Bronchial epithelial cell (primary cell): Measurements from ENCODE around the gene MKS1. TPM values are rescaled to one million over a fixed set of nuclear protein-coding genes. Genes with fewer than 3 reads are reported as not detected.

Source experiments
- DNase-seq: peaks from one replicate; pipeline ENCODE4 v3.0.0-alpha.2; 2010; ENCODE audit warnings: low read depth
- FAIRE-seq: peaks from 2 replicates; lab custom pipeline; 2011; peaks lifted over from hg19 to GRCh38; lab: Jason Lieb, UNC
- H3K27me3 ChIP-seq: 2 replicates; pipeline ENCODE4 v1.5.1; 2011; ENCODE audit warnings: low read length; ENCODE audit not compliant: control insufficient read depth, insufficient read depth
- H3K36me3 ChIP-seq: 2 replicates; pipeline ENCODE4 v1.5.1; 2011; ENCODE audit warnings: low read length; ENCODE audit not compliant: control insufficient read depth, insufficient read depth
- H3K4me3 ChIP-seq: 2 replicates; pipeline ENCODE4 v1.5.1; 2011; ENCODE audit warnings: mild to moderate bottlenecking, low read depth, low read length, control low read depth
- CTCF ChIP-seq: IDR thresholded peaks from 2 replicates; pipeline ENCODE4 v1.5.1; 2011; ENCODE audit warnings: mild to moderate bottlenecking, moderate library complexity, low read length, control low read depth, inconsistent platforms; ENCODE audit not compliant: insufficient read depth, severe bottlenecking
- total RNA-seq: library from RNA; depleted of rRNA; stranded (reverse); fragments of >200 nt; gene quantifications from 2 replicates; pipeline ENCODE4 v1.2.1, GENCODE V29; 2014

Gene MKS1
- total RNA-seq, 1 donor from 2014 or later: 11.1 TPM

GRCh38 chr17:58219789-58220183, 731 bp upstream of the MKS1 start:
- no peak for TF ChIP-seq CTCF
- H3K27me3 ChIP-seq: no peaks in the 10 kb centered on the region
- H3K36me3 ChIP-seq: peaks cover 3% of the 10 kb centered on the region
- peak overlapping the region; percentile 55 for H3K4me3 ChIP-seq
- peak; percentile 37 for DNase-seq
- FAIRE-seq: no peak

DNA sequence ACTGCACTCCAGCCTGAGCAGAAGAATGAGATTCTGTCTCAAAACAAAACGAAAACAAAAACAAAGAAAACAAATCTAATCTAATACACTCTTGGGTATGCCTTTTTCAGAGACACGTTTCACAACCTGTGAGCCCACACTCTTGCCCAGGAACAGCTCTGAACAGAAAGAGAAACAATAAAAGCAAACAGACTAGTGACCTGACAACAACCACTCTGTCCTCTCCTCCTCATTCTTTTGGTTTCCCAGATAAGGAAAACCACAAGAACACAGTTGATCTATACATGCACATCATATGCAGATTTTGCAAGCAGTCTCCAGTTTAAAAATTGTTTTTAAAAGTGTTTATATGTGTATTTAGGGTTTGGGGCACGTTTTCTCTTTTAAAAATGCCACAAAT, 1.3 kb downstream of the MKS1 start:
- H3K27me3 ChIP-seq: no peaks in the 10 kb centered on the region
- no peak for TF ChIP-seq CTCF

GRCh38 chr17:58215685-58216084, 3.4 kb downstream of the MKS1 start:
- no peak for FAIRE-seq
- no peak for DNase-seq
- Histone ChIP-seq H3K27me3 (no peaks in the 10 kb centered on the region), H3K4me3 (no peak overlapping the region), H3K36me3 (peaks cover 7% of the 10 kb centered on the region)
- TF ChIP-seq CTCF: no peak

More for the DNA sequence above, 1.3 kb downstream of the MKS1 start:
- no peak overlapping the region for H3K4me3 ChIP-seq
- FAIRE-seq: no peak
- DNase-seq: no peak
- peaks cover 6% of the 10 kb centered on the region for H3K36me3 ChIP-seq

- TF ChIP-seq CTCF: no peak
- Histone ChIP-seq H3K36me3 (peaks cover 6% of the 10 kb centered on the region), H3K4me3 (no peak overlapping the region), H3K27me3 (no peaks in the 10 kb centered on the region)
- FAIRE-seq: no peak
- DNase-seq: no peak
Measured at GRCh38 chr17:58210922-58211321, 8.1 kb downstream of the MKS1 start.

DNA sequence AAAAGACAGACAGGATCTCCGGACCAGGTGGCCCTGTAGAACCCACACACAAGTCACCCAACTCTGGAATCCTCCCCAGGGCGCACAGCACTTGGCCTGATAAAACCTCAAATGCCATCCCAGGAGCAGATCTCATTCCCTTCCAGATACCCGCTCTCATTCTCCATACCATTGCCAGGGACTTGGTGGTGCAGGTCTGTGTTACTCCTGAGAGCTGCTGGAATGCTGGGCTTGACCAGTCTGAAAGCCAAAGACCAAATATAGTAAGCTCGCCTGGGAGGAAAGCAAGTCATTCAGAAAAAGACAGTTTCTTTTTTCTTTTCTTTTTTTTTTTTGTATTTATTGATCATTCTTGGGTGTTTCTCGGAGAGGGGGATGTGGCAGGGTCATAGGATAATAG, 10.7 kb downstream of the MKS1 start:
- no peak for TF ChIP-seq CTCF
- H3K36me3 ChIP-seq: peaks cover 4% of the 10 kb centered on the region
- FAIRE-seq (no peak), DNase-seq (no peak)
- H3K4me3 ChIP-seq: no peak overlapping the region
- H3K27me3 ChIP-seq: no peaks in the 10 kb centered on the region

DNA sequence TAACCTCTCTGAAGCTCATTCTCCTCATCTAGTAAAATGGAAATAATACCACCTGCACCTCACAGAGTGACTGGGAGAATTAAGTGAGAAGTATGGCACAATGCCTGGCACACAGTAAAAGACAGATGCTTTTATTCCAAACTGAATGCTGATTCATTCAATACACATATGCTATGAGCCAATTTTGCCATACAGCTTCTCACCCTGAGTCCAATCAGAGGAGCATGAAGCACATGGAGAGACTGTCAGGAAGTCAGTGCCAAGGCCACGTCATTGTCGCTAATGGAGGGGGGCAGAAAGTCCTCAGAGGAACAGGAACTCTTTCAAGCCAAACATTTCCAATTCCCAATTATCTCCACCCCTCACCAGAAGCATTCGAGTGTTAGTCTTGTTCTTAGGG, 11.6 kb downstream of the MKS1 start:
- FAIRE-seq: no peak
- no peak overlapping the region for H3K4me3 ChIP-seq
- H3K36me3 ChIP-seq: peaks cover 4% of the 10 kb centered on the region
- no peaks in the 10 kb centered on the region for H3K27me3 ChIP-seq
- TF ChIP-seq CTCF: no peak
- no peak for DNase-seq
